Endothelial cell of umbilical vein (primary cell): ENCODE results near the gene LAMA5. TPM values are rescaled to one million over a fixed set of nuclear protein-coding genes. Genes with fewer than 3 reads are reported as not detected.

Experiments
- BruUV-seq: library from RNA; stranded (reverse); fragments of 400-500 nt; replicated peaks from 2 replicates; lab custom pipeline; 2021; lab: Mats Ljungman, UMichigan
- CTCF ChIA-PET: fragments of 300-600, 350-600 bp; sonication (Branson Sonifier 250); formaldehyde crosslinking; loops from one replicate; lab custom pipeline; 2021; ENCODE audit warnings: antibody characterized with exemption, inconsistent platforms; lab: Charles Lee
- POLR2A ChIA-PET: fragments of 300-600, 350-600 bp; sonication (Branson Sonifier 250); formaldehyde crosslinking; loops from one replicate; lab custom pipeline; 2021; ENCODE audit warnings: antibody characterized with exemption, inconsistent platforms; lab: Charles Lee
- DNase-seq: peaks from one replicate; pipeline ENCODE4 v3.0.0-alpha.2; 2011; ENCODE audit warnings: low read depth, low spot score
- FAIRE-seq: peaks from 2 replicates; lab custom pipeline; 2011; peaks lifted over from hg19 to GRCh38; lab: Jason Lieb, UNC
- H2AFZ ChIP-seq: 2 replicates; pipeline ENCODE4 v1.6.0; 2012; ENCODE audit warnings: low read depth, low read length, control low read depth, inconsistent platforms
- H3K27ac ChIP-seq: 2 replicates; pipeline ENCODE4 v1.5.1; 2011; ENCODE audit warnings: low read depth, mild to moderate bottlenecking, control low read depth, low read length, moderate library complexity; ENCODE audit not compliant: insufficient read depth
- H3K27me3 ChIP-seq, 2 experiments: 2 replicates each; pipeline versions ENCODE4 v1.6.0 to v1.6.1; 2011; ENCODE audit warnings: low read length in 2 of 2, mixed read lengths in 1 of 2; ENCODE audit not compliant: control insufficient read depth in 2 of 2, insufficient read depth in 2 of 2
- H3K36me3 ChIP-seq, 2 experiments: 2 replicates in 1 of 2; 3 replicates in 1 of 2; pipeline ENCODE4 v1.5.1; 2011; ENCODE audit warnings: low read length in 2 of 2, mild to moderate bottlenecking in 1 of 2, moderate library complexity in 1 of 2; ENCODE audit not compliant: control insufficient read depth in 2 of 2, insufficient read depth in 2 of 2; ENCODE audit errors: extremely low read depth in 1 of 2
- H3K4me1 ChIP-seq: 3 replicates; pipeline ENCODE4 v1.5.1; 2011; ENCODE audit warnings: mild to moderate bottlenecking, low read length; ENCODE audit not compliant: control insufficient read depth, insufficient read depth; ENCODE audit errors: extremely low read depth
- H3K4me2 ChIP-seq: 2 replicates; pipeline ENCODE4 v1.6.1; 2011; ENCODE audit warnings: low read length, control low read depth, mixed read lengths; ENCODE audit not compliant: insufficient read depth
- H3K4me3 ChIP-seq, 3 experiments: fragments of 200-600 bp in 1 of 3; sonication (generic), shearing (Covaris generic) in 1 of 3; replicated peaks in 1 of 3; 2 replicates each; pipeline ENCODE4 v1.5.1; 2011 to 2016; ENCODE audit warnings: control low read depth in 3 of 3, low read length in 3 of 3, mild to moderate bottlenecking in 2 of 3, inconsistent platforms in 1 of 3, low read depth in 1 of 3, moderate library complexity in 1 of 3; ENCODE audit not compliant: insufficient read depth in 1 of 3
- H3K79me2 ChIP-seq: 2 replicates; pipeline ENCODE4 v1.6.0; 2012; ENCODE audit warnings: low read length, inconsistent platforms; ENCODE audit not compliant: control insufficient read depth, insufficient read depth
- H3K9ac ChIP-seq: replicated peaks from 2 replicates; pipeline ENCODE3; 2011; ENCODE audit warnings: low read length, control low read depth; ENCODE audit not compliant: insufficient read depth; ENCODE audit errors: extremely low read depth
- H3K9me1 ChIP-seq: replicated peaks from 3 replicates; pipeline ENCODE4 v1.6.0; 2011; ENCODE audit warnings: mild to moderate bottlenecking, low read length; ENCODE audit not compliant: control insufficient read depth, insufficient read depth; ENCODE audit errors: extremely low read depth
- H3K9me3 ChIP-seq: replicated peaks from 2 replicates; pipeline ENCODE4 v1.5.1; 2012; ENCODE audit warnings: low read length, inconsistent platforms; ENCODE audit not compliant: control insufficient read depth, insufficient read depth
- H4K20me1 ChIP-seq: replicated peaks from 2 replicates; pipeline ENCODE3; 2011; ENCODE audit warnings: mild to moderate bottlenecking, low read length; ENCODE audit not compliant: control insufficient read depth, insufficient read depth; ENCODE audit errors: extremely low read depth
- EZH2 ChIP-seq: IDR thresholded peaks from 2 replicates; pipeline ENCODE4 v1.6.1; 2012; ENCODE audit warnings: borderline replicate concordance, low read depth, mild to moderate bottlenecking, moderate library complexity, low read length, inconsistent platforms; ENCODE audit not compliant: severe bottlenecking
- FOS ChIP-seq: IDR thresholded peaks from 2 replicates; pipeline ENCODE4 v1.6.1; 2011; ENCODE audit warnings: mild to moderate bottlenecking, low read length, moderate library complexity, borderline replicate concordance; ENCODE audit not compliant: insufficient read depth
- GATA2 ChIP-seq: IDR thresholded peaks from 2 replicates; pipeline ENCODE4 v1.7.0; 2011; ENCODE audit warnings: low read depth, mild to moderate bottlenecking, moderate library complexity, mixed read lengths, low read length; ENCODE audit not compliant: insufficient read length, insufficient read depth
- JUN ChIP-seq: IDR thresholded peaks from 2 replicates; pipeline ENCODE4 v1.6.1; 2011; ENCODE audit warnings: borderline replicate concordance, low read depth; ENCODE audit not compliant: insufficient read length, insufficient read depth
- MYC ChIP-seq: IDR thresholded peaks from one replicate; pipeline ENCODE4 v1.6.1; 2011; ENCODE audit warnings: mild to moderate bottlenecking, low read depth, low read length
- POLR2A ChIP-seq: IDR thresholded peaks from 2 replicates; pipeline ENCODE4 v1.6.1; 2012; ENCODE audit warnings: low read depth, mild to moderate bottlenecking, control low read depth, low read length
- POLR2AphosphoS5 ChIP-seq: IDR thresholded peaks from 2 replicates; pipeline ENCODE4 v1.6.1; 2012; ENCODE audit warnings: low read depth, mild to moderate bottlenecking, control low read depth, low read length, moderate library complexity; ENCODE audit not compliant: insufficient read depth
- dilution Hi-C: fragments of 300-500 bp; cut with MboI; formaldehyde crosslinking; loops from one replicate; pipeline ENCODE4 v1.15.0; 2019; ENCODE audit warnings: low sequenced_read_pairs; ENCODE audit not compliant: extremely low pct_ligation_motif_present
- intact Hi-C: fragments of 100-400 bp; cut with micrococcal nuclease; formaldehyde crosslinking; loops from one replicate; pipeline ENCODE4 v1.10.0; 2022
- polyA plus RNA-seq, 4 experiments: library from polyadenylated mRNA; depleted of rRNA in 3 of 4; stranded (reverse) in 3 of 4; unstranded in 1 of 4; fragments of >200 nt; gene quantifications; 2 replicates each; pipeline versions ENCODE4 v1.2.1 to v1.2.3, GENCODE V29; 2011 to 2012; ENCODE audit warnings: missing spikeins in 1 of 4
- total RNA-seq: library from RNA; stranded (reverse); gene quantifications from 2 replicates; pipeline ENCODE4 v1.2.3, GENCODE V29; 2021
- TF ChIP-seq, protein P1 (sequence below): IDR thresholded peaks from 2 replicates; pipeline ENCODE4 v1.6.1; 2011; ENCODE audit not compliant: insufficient read depth, insufficient read length
- TF ChIP-seq, protein P2 (sequence below), 2 donors: IDR thresholded peaks; 1 replicate in 1 of 2; 2 replicates in 1 of 2; pipeline ENCODE4 v1.5.1; 2011; ENCODE audit warnings: low read length in 2 of 2, mild to moderate bottlenecking in 2 of 2, moderate library complexity in 2 of 2, control low read depth in 1 of 2, inconsistent platforms in 1 of 2, low read depth in 1 of 2; ENCODE audit not compliant: insufficient read depth in 1 of 2; ENCODE audit errors: extremely low read depth in 1 of 2

The LAMA5 gene
- total and polyA plus RNA-seq, 2 donors (not counting 3 experiments of a cell fraction or from before 2014, with no cell fraction given): 24.0 to 145 TPM

DNA sequence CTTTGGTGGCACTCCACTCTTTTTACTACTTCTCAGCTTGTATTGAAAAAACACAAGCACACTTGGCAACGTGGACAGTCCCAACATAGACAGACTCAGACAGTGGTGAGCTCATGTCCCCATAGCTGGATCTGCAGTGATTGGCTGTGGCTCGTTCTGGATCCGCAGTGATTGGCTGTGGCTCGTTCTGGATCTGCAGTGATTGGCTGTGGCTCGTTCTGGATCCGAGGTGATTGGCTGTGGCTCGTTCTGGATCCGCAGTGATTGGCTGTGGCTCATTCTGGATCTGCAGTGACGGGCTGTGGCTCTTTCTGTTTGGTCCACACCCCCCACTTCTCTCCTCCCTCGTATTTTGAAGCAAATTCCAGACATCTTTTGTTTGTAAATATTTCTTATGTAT lies 100.8 kb downstream of the LAMA5 start:
- POLR2A ChIA-PET: no interaction called here
- no TSS peak for BruUV-seq
- CTCF ChIA-PET: no interaction called here

More for the DNA sequence above, 100.8 kb downstream of the LAMA5 start:
- Histone ChIP-seq H3K4me3 (no peak overlapping the region), H3K4me2 (no peak overlapping the region), H3K27ac (no peak overlapping the region), H3K79me2 (no peaks in the 10 kb centered on the region), H3K4me1 (no peaks in the 10 kb centered on the region), H3K9ac (no peak overlapping the region), H3K27me3 (no peaks in the 10 kb centered on the region), H3K9me1 (no peaks in the 10 kb centered on the region), H2AFZ (no peak overlapping the region), H3K36me3 (peaks cover 6 to 24% of the 10 kb centered on the region in 2 experiments), H3K9me3 (no peaks in the 10 kb centered on the region), H4K20me1 (no peaks in the 10 kb centered on the region)
- dilution Hi-C loops: no loop called here
- intact Hi-C loops: loop anchor here (10.0 kb wide), 1 partner anchor 252 kb away; no protein-coding TSS in a partner anchor
- TF ChIP-seq, protein P1, sequence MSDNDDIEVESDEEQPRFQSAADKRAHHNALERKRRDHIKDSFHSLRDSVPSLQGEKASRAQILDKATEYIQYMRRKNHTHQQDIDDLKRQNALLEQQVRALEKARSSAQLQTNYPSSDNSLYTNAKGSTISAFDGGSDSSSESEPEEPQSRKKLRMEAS: no peak
- TF ChIP-seq GATA2: no peak
- no peak for TF ChIP-seq POLR2A
- TF ChIP-seq, protein P2, sequence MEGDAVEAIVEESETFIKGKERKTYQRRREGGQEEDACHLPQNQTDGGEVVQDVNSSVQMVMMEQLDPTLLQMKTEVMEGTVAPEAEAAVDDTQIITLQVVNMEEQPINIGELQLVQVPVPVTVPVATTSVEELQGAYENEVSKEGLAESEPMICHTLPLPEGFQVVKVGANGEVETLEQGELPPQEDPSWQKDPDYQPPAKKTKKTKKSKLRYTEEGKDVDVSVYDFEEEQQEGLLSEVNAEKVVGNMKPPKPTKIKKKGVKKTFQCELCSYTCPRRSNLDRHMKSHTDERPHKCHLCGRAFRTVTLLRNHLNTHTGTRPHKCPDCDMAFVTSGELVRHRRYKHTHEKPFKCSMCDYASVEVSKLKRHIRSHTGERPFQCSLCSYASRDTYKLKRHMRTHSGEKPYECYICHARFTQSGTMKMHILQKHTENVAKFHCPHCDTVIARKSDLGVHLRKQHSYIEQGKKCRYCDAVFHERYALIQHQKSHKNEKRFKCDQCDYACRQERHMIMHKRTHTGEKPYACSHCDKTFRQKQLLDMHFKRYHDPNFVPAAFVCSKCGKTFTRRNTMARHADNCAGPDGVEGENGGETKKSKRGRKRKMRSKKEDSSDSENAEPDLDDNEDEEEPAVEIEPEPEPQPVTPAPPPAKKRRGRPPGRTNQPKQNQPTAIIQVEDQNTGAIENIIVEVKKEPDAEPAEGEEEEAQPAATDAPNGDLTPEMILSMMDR (IDR thresholded peaks at IDR 0.05; ENCODE audit: extremely low read depth in 1 of 2, insufficient read depth in 1 of 2, low read depth in 1 of 2, low read length in 2 of 2): no peak
- no peak for TF ChIP-seq JUN
- TF ChIP-seq FOS: no peak
- no peak for TF ChIP-seq POLR2AphosphoS5
- no peak for TF ChIP-seq EZH2
- no peak for TF ChIP-seq MYC
- FAIRE-seq: no peak
- DNase-seq: no peak
